NCI-H2171 treated with DMSO at 0.1 percent for 48 hours (cell line): Measurements from ENCODE around the gene CCNY.
"Not testable (repeated sequence)": the region's sequence is repeated elsewhere in the genome, so short reads cannot be mapped to it uniquely, and the experiment has no call there.

Source experiments
- DNase-seq: peaks from one replicate; lab custom pipeline; 2025; lab: John Stamatoyannopoulos, UW

Gene CCNY

DNA sequence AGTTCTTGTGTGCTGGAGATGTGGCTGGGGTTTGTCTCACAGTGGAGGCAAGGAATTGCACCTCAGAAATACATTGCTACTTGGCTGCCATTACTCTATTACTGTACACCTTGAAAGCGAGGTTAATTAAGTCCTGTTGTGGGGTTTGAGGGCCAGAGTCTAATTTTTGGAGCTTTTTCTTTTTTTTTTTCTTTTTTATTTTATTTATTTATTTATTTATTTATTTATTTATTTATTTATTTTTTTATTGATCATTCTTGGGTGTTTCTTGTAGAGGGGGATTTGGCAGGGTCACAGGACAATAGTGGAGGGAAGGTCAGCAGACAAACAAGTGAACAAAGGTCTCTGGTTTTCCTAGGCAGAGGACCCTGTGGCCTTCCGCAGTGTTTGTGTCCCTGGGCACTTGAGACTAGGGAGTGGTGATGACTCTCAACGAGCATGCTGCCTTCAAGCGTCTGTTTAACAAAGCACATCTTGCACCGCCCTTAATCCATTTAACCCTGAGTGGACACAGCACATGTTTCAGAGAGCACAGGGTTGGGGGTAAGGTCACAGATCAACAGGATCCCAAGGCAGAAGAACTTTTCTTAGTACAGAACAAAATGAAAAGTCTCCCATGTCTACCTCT is 69.8 kb downstream of the CCNY start:
- DNase-seq: not testable (repeated sequence)

DNA sequence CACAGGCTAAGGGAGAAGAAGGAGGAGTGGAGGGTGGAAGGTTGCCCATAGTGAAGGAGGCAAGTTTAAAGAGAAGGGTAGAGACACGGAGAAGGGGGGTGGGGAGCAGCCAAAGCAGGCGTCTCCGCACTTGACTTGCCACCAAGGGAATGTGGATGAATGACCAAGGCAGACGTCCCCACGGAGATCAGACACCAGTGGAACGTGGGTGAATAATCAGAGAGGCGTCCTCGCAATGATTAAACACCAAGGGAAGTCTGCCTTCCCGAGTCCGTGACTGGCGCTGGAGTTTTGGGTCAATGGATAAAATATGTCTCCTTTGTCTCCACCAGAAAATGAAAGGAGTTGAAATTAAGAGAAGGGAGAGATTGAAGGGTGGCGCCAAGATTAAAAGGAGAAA is 71.4 kb downstream of the CCNY start:
- DNase-seq: not testable (repeated sequence)

DNA sequence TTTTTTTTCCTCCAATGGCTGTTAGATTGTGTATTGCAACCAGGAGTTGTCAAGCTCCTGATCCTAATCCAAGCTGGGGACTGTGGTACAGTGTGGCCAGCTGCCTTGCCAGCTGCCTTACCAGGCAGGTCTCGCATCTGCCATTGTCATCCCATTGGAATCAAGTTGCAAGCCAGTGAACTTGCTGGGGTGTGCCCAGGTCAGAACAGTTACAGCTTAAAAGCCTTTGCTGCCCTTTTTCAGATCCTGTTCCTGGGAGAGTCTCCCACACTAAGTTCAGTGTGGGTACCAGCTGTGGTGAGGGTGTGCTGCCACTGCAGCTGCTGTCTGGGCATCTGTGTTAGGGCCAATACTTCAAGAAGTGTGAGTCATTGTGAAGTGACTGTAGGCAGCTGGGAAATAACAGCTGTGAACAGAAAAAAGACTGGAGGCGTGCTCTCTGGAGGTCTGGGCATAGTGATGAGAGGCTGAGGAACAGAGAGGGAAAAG is 72.8 kb downstream of the CCNY start:
- peak; percentile 93 for DNase-seq

- no peak for DNase-seq
These were observed 73.5 kb downstream of the CCNY start for GRCh38 chr10:35409808-35410207.

DNA sequence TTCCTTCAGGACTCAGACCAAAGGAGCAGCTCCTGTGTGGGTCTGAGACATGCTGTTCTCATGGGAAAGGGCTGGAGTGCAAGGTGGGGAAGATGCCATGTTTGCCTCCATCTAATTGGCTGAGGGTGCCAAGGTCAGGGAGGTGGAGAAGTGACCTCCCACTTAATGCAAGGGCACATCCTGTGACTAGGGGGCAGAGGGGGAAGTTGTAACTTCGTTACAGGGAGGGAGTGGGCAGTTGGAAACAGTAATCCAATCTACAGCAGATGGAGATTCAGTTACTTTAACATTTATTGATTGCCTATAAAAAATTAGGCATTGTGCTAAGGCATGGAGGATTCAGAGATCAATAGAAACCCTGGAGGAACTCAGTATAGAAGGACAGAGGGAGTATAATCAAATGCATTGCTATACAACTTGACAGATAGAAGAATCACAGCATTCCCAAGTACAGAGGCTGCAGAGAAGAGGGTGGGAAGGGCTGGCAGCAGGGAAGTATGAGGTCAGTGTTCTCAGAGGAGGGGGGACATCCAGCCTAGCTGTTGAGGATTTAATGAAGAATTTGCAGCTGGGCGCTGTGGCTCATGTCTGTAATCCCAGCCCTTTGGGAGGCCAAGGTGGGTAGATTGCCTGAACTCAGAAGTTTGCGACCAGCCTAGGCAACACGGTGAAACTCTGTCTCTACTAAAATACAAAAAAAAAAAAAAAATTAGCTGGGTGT is 75.9 kb downstream of the CCNY start:
- no peak for DNase-seq

DNA sequence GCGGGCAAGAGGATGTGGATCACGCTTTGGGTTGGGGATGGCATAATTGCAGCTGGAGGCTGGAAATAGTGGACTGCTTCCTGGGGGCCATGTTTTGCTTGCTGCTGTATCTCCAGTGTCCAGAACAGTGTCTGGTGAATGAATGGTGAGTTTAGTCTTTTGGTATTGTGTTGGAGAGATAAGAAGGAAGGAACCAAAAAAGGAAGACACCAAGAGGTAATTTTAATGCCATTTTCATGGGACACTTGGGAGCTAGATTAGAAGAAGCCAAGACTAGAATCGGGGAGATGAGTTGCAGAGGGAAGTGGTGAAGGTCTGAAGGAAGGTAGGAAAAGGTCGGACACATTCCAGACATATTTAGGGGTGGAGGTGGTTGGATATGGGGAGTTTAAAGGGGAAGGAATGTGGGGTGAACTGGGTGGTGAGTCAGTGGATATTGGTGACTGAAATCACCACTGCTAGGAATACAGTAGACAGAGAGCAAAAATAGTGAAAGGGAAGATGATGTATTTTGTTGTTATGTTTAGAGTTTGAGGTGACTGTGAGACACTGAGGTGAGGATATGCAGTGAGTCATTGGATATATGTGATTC is 76.7 kb downstream of the CCNY start:
- DNase-seq: no peak

DNA sequence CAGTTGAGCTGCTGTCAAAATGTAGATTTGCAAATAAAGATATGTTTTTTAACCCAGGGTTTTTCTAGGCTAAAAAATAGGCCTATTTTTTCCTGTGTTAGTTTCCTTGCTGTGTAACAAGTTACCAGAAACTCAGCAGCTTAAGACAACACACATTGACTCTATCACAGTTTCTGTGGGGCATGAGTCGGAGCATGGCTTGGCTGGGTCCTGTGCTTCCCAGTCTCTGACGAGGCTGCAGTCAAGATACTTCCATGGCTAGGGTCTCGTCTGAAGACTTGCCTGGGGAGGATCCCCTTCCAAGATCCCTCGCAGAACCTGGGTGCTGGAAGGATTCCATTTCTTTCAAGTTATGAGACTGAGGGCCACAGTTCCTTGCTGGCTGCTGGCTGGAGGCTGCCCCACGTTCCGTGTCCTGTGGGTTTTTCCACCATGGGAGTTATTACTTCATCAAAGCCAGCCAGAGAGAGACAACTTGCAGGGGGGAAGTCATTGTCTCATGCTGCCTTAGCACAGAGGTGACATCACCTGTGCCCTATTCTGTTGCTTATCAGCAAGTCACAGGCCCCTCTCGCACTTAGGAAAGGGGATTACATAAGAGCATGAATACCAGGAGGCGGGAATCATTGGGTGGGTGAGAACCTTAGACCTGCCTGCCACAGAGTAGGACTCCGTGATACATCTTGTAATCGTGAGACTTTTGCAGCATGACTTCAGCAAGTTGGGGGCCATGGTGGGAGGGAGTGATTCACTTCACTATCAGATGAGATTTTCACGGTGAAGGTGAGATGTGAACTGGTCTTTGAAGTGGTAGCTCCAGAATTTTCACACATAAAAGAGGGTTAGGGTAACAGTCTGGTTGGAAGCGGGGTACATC is 77.9 kb downstream of the CCNY start:
- DNase-seq: no peak

DNA sequence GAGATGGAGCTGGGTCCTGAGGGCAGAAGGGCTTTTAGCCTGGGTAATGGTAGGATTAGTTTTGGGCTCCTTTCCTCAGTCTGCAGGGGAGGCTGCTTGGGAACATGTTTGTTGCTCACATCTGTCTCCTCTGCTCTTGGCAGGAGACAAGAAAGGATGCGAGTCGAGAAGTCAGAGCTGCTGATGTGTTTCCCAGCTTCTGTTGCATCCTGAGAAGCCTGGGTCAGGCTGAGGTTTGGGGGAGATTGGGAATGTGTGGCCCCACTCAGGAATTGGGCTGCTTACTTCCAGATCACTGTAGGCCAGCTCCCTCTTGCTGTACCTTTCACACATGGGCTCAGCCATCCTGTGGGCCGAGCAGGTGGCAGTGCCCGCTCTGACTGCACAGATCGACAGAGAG is 79.2 kb downstream of the CCNY start:
- DNase-seq: peak; percentile 24

DNA sequence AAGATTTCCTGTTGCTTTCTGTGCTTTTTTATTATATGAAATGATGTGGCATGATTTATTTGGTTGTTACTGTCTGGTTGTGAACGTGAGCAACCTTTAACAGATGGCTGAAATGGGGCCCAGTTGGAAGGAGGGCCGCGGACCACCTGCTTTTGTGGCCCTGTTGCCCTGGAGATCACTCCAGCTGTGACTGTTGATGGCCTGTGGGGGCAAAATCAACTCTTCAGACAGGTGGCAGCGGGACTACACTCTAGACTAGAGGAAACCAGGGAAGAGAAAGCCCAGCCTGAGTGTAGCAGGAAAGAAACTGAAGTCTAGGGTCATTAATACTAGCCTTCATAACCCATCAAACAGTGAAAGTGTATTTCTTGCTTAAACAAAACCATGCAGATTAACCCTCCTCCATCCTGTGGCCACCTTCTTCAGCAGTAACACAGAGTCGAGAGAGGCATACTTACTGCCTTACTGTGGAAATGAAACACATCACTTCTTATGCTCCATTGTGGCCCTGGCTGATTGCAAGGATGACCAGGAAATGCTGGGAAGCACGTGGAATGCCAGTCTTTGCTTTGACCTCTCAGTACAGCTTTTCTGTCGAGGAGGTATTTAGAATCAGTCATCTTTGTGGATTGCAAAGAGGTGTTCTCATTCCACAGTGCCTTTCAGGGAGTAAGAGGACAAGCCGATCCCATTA is 80.5 kb downstream of the CCNY start:
- peak; percentile 90 for DNase-seq

DNA sequence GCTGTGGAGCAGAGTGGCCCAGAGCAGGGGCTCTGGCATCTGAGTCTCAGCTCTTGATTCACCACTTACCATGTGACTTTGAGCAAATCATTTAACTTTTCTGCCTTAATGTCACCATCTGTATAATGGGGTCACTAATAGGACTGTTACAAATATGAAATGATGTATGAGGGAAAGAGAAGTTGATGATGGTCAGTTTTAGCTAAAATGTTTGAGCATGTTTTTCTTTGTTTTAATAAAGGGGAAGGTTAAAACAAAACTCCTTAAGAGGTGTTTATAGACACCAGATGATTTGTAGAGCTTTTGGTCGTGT is 81.0 kb downstream of the CCNY start:
- no peak for DNase-seq

DNA sequence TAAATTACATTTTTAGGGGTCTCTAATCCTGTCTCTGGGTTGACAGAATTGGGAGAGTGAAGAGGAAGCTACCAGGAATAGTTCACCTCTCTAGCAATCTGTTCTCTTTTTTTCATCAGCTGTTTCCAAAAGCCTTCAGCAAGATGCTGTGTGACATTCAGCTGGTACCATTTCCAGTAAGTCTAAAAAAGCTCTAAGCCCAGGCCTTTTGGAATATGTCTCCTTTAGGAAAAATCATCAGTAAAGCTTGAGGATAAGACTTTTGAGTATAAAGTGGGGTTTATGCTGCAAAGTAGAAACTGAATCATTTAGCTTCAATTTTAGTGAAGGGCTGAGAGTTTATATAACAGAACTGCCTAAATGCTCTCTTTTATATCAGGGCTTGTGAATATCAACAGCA is 81.5 kb downstream of the CCNY start:
- peak; percentile 71 for DNase-seq

DNA sequence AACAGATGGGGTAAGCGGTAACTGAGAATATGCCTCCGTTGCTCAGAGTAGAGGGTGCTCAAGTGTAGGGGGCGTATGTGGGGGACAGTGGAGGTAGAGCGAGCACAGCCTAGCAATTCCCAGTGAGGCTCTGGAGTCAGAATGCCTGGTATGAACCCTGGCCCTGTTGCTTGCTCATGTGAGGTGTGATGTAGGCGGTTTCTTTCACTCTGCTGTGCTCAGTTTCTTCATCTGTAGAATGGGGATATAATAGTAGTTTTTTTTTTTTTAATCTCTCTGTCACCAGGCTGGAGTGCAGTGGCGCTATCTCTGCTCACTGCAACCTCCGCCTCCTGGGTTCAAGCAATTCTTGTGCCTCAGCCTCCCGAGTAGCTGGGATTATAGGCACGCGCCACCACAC is 82.3 kb downstream of the CCNY start:
- not testable (repeated sequence) for DNase-seq

GRCh38 chr10:35420044-35420443 is 83.7 kb downstream of the CCNY start:
- DNase-seq: no peak

GRCh38 chr10:35420827-35421552 is 84.7 kb downstream of the CCNY start:
- DNase-seq: no peak

GRCh38 chr10:35421553-35422178 is 85.4 kb downstream of the CCNY start:
- no peak for DNase-seq

DNA sequence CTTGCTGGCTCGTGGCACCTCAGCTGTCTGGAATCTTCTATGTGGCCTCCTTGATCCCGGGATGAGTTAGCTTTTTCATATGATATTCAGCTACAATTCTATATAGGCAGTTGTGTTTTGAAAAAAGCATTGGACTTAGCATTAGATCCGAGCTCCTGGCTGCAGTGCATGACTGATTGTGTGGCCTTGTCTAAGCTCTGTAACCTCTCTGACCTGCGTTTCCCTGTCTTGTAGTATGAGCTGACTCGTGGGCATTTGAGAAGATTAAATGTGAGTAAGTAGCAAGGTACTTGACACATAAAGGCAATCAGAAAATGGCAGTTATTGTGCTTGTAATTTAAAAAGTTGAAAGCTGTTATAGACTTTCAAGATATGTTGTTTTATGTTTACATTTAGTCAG is 85.9 kb downstream of the CCNY start:
- DNase-seq: no peak

GRCh38 chr10:35423505-35424306 is 87.4 kb downstream of the CCNY start:
- no peak for DNase-seq

DNA sequence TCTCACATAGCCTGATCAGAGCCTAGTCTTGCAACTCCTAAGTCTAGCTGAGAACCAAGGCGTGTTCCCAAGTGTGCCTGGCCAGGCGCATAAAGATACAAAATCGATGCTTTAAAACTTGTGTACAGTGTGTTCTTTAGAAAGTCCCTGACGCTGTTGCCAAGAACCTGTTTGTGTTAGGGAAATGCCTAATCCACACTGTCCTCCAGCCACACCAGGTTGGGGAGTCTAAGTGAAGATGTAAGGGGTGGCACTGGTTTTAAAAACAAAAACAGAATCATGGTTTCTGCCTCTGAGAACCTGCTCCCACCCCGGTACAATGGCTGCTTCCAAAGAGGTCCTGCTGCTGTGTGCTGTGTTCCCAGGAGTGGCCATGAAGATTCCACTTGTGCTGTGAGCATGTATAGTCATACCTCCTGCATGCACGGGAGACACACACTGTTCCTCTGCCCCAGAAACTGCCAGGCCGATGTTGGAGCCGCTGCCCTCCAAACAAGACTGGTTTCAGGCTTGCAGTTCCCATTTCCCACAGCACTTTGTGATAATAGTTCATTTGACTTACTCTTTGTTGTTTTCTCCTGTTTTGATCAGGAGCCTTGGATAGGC is 88.5 kb downstream of the CCNY start:
- no peak for DNase-seq

GRCh38 chr10:35425595-35425994 is 89.3 kb downstream of the CCNY start:
- no peak for DNase-seq
